ENCODE measurements around the gene KLHL29. TPM values are rescaled to one million over a fixed set of nuclear protein-coding genes. Genes with fewer than 3 reads are reported as not detected.

Gene KLHL29
- total and polyA plus RNA-seq, 9 donors = 3.0 to 6.6 (median 3.9) TPM

GRCh38 chr2:23565814-23566213, 180.8 kb downstream of the KLHL29 start:
- Histone ChIP-seq H3K27ac (peak overlapping the region in 1 of 2 donors; percentile 32), H3K36me3 (no peaks in the 10 kb centered on the region), H3K27me3 (no peaks in the 10 kb centered on the region), H3K4me3 (no peak overlapping the region), H3K9me3 (no peaks in the 10 kb centered on the region), H3K4me1 (ENCODE audit: insufficient read depth) (peaks cover 22% of the 10 kb centered on the region)
- DNase-seq = no peak
- TF ChIP-seq EP300 (IDR thresholded peaks at IDR 0.05) = no peak
- no peak for TF ChIP-seq CTCF (IDR thresholded peaks at IDR 0.05)
- TF ChIP-seq POLR2A (IDR thresholded peaks at IDR 0.05) = no peak
- 90 to 97% (median 93%) methylated on average over 5 to 6 of the region's 6 CpGs for WGBS, 3 donors
- intact Hi-C loops (cut with DNase I) = no loop called here

DNA sequence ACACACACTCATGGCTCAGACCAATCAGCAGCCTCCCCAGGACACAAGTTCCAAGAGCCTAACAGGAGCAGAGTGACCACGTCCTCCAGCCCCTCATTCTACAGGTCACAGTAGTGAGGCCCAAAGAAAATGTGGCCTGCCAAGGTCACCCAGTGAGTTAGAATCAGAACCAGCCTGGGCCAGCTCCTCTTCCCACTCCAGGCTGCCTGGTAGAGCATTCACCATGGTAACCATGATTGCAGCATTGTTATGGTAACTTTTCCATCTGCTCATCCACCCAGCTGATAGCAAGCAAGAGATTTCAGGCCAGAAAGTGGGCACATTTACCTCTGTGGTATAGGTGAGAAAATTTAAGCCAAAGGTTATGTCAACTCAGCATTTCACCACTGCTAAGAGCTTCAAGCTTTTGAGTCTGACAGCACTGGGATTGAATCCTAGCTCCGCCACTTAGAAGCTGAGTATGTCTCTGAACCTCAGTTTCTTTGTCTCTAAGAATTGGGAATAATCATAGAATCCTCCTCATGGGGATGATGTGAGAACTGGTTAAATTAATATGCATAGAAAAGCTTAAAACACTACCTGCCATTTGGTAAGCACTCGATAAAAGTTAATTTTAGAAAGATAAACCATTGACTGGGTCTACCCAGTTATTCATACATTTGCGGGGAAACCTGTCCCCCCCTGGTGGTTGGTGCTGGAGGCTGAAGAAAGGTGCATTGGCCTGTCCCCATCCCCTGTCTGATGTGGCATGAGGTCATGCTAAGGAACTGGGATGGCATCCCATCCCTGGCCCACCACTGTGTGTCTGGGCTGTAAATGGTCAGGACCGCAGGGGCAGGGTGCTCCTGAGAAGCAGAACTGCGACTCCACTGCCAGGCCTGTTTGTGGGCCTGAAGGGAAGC, 181.5 kb downstream of the KLHL29 start:
- Histone ChIP-seq H3K4me1 (ENCODE audit: insufficient read depth) (peaks cover 25% of the 10 kb centered on the region), H3K36me3 (no peaks in the 10 kb centered on the region), H3K4me3 (no peak overlapping the region), H3K27me3 (no peaks in the 10 kb centered on the region), H3K27ac (peak overlapping the region in 1 of 2 donors; percentile 32), H3K9me3 (no peaks in the 10 kb centered on the region)
- 92 to 97% (median 92%) methylated on average over 6 of the region's 6 CpGs for WGBS, 3 donors
- peak in 1 of 3 donors; percentile 11 for TF ChIP-seq CTCF (IDR thresholded peaks at IDR 0.05)
- no peak for TF ChIP-seq EP300 (IDR thresholded peaks at IDR 0.05)
- no peak for TF ChIP-seq POLR2A (IDR thresholded peaks at IDR 0.05)
- no peak for DNase-seq
- intact Hi-C loops (cut with DNase I) = no loop called here

DNA sequence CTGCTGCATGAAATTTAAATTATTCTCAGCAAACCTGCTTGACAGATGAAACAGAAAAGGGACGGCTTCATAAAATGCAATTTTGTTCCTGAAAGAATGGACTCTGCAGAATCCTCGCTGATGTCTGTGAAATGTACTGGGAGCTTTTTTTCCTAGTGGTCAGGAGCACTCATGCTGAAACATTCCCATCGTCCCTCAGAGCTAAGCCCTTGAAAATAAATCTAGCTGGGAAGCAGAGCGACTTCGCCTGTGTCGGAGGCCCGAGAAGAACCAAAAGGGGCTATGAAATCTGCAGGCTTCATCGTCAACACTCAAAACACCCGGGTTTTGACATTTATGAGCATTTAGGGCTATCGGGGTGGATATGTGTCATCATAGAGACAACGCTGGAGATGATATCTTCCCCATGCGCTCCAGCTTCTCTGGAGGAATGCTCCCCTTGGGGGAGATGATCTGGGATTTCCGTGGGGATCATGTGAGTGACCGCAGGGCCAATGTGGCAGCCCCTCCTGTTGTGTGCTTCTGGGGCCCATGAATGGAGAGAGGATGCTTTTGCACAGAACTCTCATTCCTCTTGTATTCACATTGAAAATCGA, 182.3 kb downstream of the KLHL29 start:
- peaks cover 29% of the 10 kb centered on the region for H3K4me1 ChIP-seq (ENCODE audit: insufficient read depth)

GRCh38 chr2:23568211-23568610, 183.2 kb downstream of the KLHL29 start:
- no peak for TF ChIP-seq POLR2A (IDR thresholded peaks at IDR 0.05)
- peaks cover 23% of the 10 kb centered on the region for H3K4me1 ChIP-seq (ENCODE audit: insufficient read depth)
- WGBS, 3 donors = 85 to 87% (median 87%) methylated on average over 2 of the region's 2 CpGs
- no peaks in the 10 kb centered on the region for H3K27me3 ChIP-seq
- H3K27ac ChIP-seq = no peak overlapping the region
- no peak overlapping the region for H3K4me3 ChIP-seq
- no peaks in the 10 kb centered on the region for H3K36me3 ChIP-seq
- H3K9me3 ChIP-seq = no peaks in the 10 kb centered on the region
- no peak for DNase-seq
- intact Hi-C loops (cut with DNase I) = no loop called here

More for the DNA sequence above, 182.3 kb downstream of the KLHL29 start:
- WGBS, 3 donors = 92 to 93% (median 93%) methylated on average over 15 of the region's 15 CpGs
- Histone ChIP-seq H3K27me3 (no peaks in the 10 kb centered on the region), H3K4me3 (no peak overlapping the region), H3K27ac (no peak overlapping the region), H3K36me3 (no peaks in the 10 kb centered on the region), H3K9me3 (no peaks in the 10 kb centered on the region)
- DNase-seq = no peak
- TF ChIP-seq EP300 (IDR thresholded peaks at IDR 0.05) (no peak), CTCF (IDR thresholded peaks at IDR 0.05) (no peak), POLR2A (IDR thresholded peaks at IDR 0.05) (no peak)
- intact Hi-C loops (cut with DNase I) = no loop called here

Data from ovary (tissue), 9 donors.